ENCODE data around the gene BACH2. TPM values are rescaled to one million over a fixed set of nuclear protein-coding genes. Genes with fewer than 3 reads are reported as not detected.

The BACH2 gene
- total and polyA plus RNA-seq, 8 donors = 0.19 to 10.8 (median 1.4) TPM; not detected in 1

DNA sequence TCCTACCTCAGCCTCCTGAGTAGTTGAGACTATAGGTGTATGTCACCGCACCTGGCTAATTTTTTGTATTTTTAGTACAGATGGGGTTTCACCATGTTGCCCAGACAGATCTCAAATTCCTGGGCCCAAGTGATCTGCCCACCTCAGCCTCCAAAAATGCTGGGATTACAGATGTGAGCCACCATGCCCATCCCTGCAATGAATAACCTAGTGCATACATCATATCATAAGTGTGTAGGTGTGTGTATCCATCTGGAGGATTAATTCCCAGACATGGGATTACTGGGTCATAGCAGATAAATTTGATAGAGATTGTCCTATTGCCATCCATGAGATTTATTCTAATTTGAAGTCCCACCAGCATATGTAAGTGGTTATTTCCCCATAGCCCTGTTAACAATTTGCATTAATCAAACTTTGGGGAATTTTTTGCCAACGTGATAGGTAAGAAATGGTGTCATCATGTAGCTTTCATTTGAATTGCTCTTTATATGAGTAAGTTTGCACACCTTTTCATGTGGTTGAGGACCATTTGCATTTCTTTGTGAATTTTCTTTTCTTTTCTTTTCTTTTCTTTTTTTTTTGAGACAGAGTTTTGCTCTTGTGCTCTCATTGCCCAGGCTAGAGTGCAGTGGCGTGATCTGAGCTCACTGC is 29.9 kb upstream of the BACH2 start:
- no peaks in the 10 kb centered on the region for H3K4me1 ChIP-seq
- DNase-seq = no peak
- intact Hi-C loops (cut with DNase I; ENCODE audit: low total_unique reads) = no loop called here
- H3K36me3 ChIP-seq = no peaks in the 10 kb centered on the region
- no peaks in the 10 kb centered on the region for H3K9me3 ChIP-seq
- H3K27ac ChIP-seq = no peak overlapping the region
- WGBS, 5 donors = 89 to 94% (median 91%) methylated on average over 3 of the region's 3 CpGs
- TF ChIP-seq POLR2A (IDR thresholded peaks at IDR 0.05) = no peak
- TF ChIP-seq CTCF (IDR thresholded peaks at IDR 0.05) = no peak
- no peak for TF ChIP-seq EP300 (IDR thresholded peaks at IDR 0.05)
- TF ChIP-seq POLR2AphosphoS5 (IDR thresholded peaks at IDR 0.05) = no peak
- no peaks in the 10 kb centered on the region for H3K27me3 ChIP-seq
- no peak overlapping the region for H3K4me3 ChIP-seq

DNA sequence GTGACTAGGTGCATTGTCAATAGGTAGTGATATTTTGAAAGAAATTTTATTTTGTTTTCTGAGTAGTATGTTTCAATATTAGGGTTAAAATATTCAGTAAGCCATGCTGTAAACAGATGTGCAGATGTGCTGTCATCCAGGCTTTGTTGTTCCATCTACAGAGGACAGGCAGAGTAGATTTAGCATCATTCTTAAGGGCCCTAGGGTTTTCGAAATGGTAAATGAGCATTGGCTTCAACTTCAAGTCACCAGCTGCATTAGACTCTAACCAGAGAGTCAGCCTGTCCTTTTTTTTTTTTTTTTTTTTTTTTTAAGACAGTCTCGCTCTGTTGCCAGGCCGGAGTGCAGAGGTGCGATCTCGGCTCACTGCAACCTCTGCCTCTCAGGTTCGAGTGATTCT is 27.1 kb upstream of the BACH2 start:
- Histone ChIP-seq H3K27me3 (no peaks in the 10 kb centered on the region), H3K9me3 (no peaks in the 10 kb centered on the region), H3K36me3 (no peaks in the 10 kb centered on the region), H3K4me1 (no peaks in the 10 kb centered on the region), H3K4me3 (no peak overlapping the region), H3K27ac (no peak overlapping the region)
- no peak for TF ChIP-seq POLR2A (IDR thresholded peaks at IDR 0.05)
- TF ChIP-seq EP300 (IDR thresholded peaks at IDR 0.05) = no peak
- no peak for TF ChIP-seq POLR2AphosphoS5 (IDR thresholded peaks at IDR 0.05)
- TF ChIP-seq CTCF (IDR thresholded peaks at IDR 0.05) = no peak
- 88 to 98% (median 94%) methylated on average over 6 of the region's 6 CpGs for WGBS, 5 donors
- no peak for DNase-seq
- intact Hi-C loops (cut with DNase I; ENCODE audit: low total_unique reads) = no loop called here

- Histone ChIP-seq H3K4me1 (no peaks in the 10 kb centered on the region), H3K27ac (no peak overlapping the region), H3K4me3 (no peak overlapping the region), H3K36me3 (no peaks in the 10 kb centered on the region), H3K27me3 (no peaks in the 10 kb centered on the region), H3K9me3 (no peaks in the 10 kb centered on the region)
- intact Hi-C loops (cut with DNase I; ENCODE audit: low total_unique reads) = no loop called here
- DNase-seq = no peak
- TF ChIP-seq CTCF (IDR thresholded peaks at IDR 0.05) = no peak
- TF ChIP-seq EP300 (IDR thresholded peaks at IDR 0.05) = no peak
- TF ChIP-seq POLR2AphosphoS5 (IDR thresholded peaks at IDR 0.05) = no peak
- TF ChIP-seq POLR2A (IDR thresholded peaks at IDR 0.05) = no peak
- 79 to 90% (median 86%) methylated on average over 3 of the region's 3 CpGs for WGBS, 5 donors
Measured at GRCh38 chr6:90322976-90323474, 26.4 kb upstream of the BACH2 start.

DNA sequence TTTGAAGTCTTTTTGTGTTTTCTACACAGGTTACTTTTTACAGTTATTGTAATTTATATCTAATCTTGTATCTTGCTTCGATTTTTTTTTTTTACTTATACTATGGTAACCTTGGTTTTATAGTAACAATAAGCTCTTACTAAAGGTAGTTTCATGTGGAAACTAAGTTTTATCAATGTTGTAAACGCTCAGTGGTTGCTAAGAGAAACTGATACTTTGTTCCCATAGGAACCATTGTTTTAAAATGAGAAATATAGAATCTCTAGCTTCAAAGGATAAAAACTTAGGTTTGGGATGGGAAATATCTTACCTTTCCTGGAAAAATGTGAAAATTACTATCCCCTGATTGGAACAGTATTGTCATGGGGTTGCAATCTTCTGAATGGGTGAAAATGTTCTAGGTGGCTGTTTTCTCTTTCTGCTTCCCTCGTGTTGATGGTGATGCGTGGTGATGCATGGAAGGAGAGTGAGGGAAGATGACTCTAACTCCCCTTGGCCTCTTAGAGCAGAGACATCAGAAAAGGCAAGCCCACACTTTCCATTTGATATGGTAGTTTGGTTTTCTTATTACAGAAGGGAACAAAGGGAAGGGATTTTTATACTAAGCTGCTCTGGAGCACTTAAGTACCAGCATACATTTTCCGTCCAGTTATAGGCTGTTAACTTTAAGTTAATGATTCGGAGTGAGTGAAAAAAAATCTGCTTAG is 23.5 kb upstream of the BACH2 start:
- no peaks in the 10 kb centered on the region for H3K4me1 ChIP-seq
- TF ChIP-seq CTCF (IDR thresholded peaks at IDR 0.05) (no peak), POLR2A (IDR thresholded peaks at IDR 0.05) (no peak), POLR2AphosphoS5 (IDR thresholded peaks at IDR 0.05) (no peak), EP300 (IDR thresholded peaks at IDR 0.05) (no peak)
- H3K27ac ChIP-seq = no peak overlapping the region
- no peaks in the 10 kb centered on the region for H3K27me3 ChIP-seq
- no peak for DNase-seq
- no peak overlapping the region for H3K4me3 ChIP-seq
- no peaks in the 10 kb centered on the region for H3K36me3 ChIP-seq
- intact Hi-C loops (cut with DNase I; ENCODE audit: low total_unique reads) = no loop called here
- no peaks in the 10 kb centered on the region for H3K9me3 ChIP-seq
- 72 to 76% (median 73%) methylated on average over 6 of the region's 6 CpGs for WGBS, 5 donors

Data from stomach (tissue), 9 donors.